Activated CD4-positive, alpha-beta T cell treated with anti-CD3 and anti-CD28 coated beads, Interleukin-2, amount 10 ng/mL, durations not matched to agents 7 days and 5 days (primary cell): ENCODE measurements around the gene SLC9A5. TPM values are rescaled to one million over a fixed set of nuclear protein-coding genes. Genes with fewer than 3 reads are reported as not detected.

Experiments used
- CTCF ChIA-PET: fragments of 350-600 bp; sonication (Branson Sonifier 250); formaldehyde crosslinking; loops from one replicate; lab custom pipeline; 2021; ENCODE audit warnings: antibody characterized with exemption; lab: Charles Lee
- POLR2A ChIA-PET: fragments of 350-600 bp; sonication (Branson Sonifier 250); formaldehyde crosslinking; loops from one replicate; lab custom pipeline; 2021; ENCODE audit warnings: antibody characterized with exemption; lab: Charles Lee
- DNase-seq: peaks from one replicate; pipeline ENCODE4 v3.0.0-alpha.2; 2020
- H3K27ac Mint-ChIP-seq: one replicate; pipeline ENCODE4 v1.8.0; 2021; ENCODE audit warnings: mild to moderate bottlenecking, moderate library complexity, mixed read lengths
- H3K27me3 Mint-ChIP-seq: one replicate; pipeline ENCODE4 v1.8.0; 2021; ENCODE audit warnings: mixed read lengths
- H3K36me3 Mint-ChIP-seq: one replicate; pipeline ENCODE4 v1.8.0; 2021; ENCODE audit warnings: low read depth, mixed read lengths
- H3K4me1 Mint-ChIP-seq: one replicate; pipeline ENCODE4 v1.8.0; 2021; ENCODE audit warnings: mixed read lengths
- H3K4me3 Mint-ChIP-seq: one replicate; pipeline ENCODE4 v1.8.0; 2021; ENCODE audit warnings: mild to moderate bottlenecking, moderate library complexity, mixed read lengths
- H3K9me3 Mint-ChIP-seq: one replicate; pipeline ENCODE4 v1.8.0; 2021; ENCODE audit warnings: mixed read lengths
- total RNA-seq, 2 experiments: library from RNA; stranded (reverse); gene quantifications; one replicate each; pipeline ENCODE4 v1.2.3, GENCODE V29; 2021

SLC9A5 gene
- total RNA-seq, 2 experiments from 2014 or later = 1.5 to 2.0 TPM

DNA sequence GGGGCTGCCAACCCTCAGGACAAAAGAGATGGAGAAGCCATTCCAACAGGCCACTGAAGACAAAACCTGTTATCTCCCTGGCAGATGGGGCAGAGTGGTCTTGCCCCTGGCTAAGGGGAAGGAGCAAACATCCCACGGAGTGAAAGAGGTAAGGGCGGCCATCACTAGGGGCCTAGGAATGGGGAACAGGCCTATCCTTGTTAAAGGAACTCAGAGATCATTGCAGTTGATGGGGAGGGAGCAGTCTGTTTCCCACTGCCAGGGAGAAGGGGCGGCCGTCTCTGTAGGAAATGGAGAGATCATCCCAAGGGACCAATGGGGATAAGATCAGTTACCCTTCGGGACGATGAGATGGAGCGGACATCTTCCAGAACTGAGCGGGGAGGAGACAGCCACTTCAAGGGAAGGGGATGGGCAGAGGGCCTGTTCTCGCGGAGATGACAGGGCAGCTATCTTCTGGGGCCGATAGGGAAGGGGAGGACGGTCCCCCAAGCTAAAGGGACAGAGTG, 22.4 kb upstream of the SLC9A5 start:
- H3K4me1 Mint-ChIP-seq = peaks cover 51% of the 10 kb centered on the region
- H3K9me3 Mint-ChIP-seq = no peaks in the 10 kb centered on the region
- ChIA-PET CTCF (interaction anchor here (0.9 to 3.6 kb wide), 12 partner anchors 8 to 294 kb away, joined by 3 to 24 read pairs (median 6); partner anchors contain the start of genes FHOD1 and MATCAP1), POLR2A (interaction anchor here (1.3 kb wide), 1 partner anchor 18 kb away, joined by 7 read pairs; no protein-coding TSS in a partner anchor)
- no peak for DNase-seq
- H3K27me3 Mint-ChIP-seq = no peaks in the 10 kb centered on the region
- peak overlapping the region; percentile 94 for H3K27ac Mint-ChIP-seq
- H3K36me3 Mint-ChIP-seq = peaks cover 25% of the 10 kb centered on the region
- H3K4me3 Mint-ChIP-seq = peak overlapping the region; percentile 98

- H3K36me3 Mint-ChIP-seq = peaks cover 25% of the 10 kb centered on the region
- peaks cover 51% of the 10 kb centered on the region for H3K4me1 Mint-ChIP-seq
- POLR2A ChIA-PET = interaction anchor here (1.3 kb wide), 1 partner anchor 17 kb away, joined by 7 read pairs; no protein-coding TSS in a partner anchor
- no peaks in the 10 kb centered on the region for H3K9me3 Mint-ChIP-seq
- H3K4me3 Mint-ChIP-seq = peak within 1 kb of the TSS; percentile 98
- DNase-seq = peak; percentile 99
- H3K27me3 Mint-ChIP-seq = no peaks in the 10 kb centered on the region
- peak within 1 kb of the TSS; percentile 94 for H3K27ac Mint-ChIP-seq
- CTCF ChIA-PET = interaction anchor here (0.5 to 3.6 kb wide), 16 partner anchors 8 to 294 kb away, joined by 3 to 24 read pairs (median 4); partner anchors contain the start of genes FHOD1 and MATCAP1
Measured at GRCh38 chr16:67226804-67227566, 21.8 kb upstream of the SLC9A5 start, which contains the start of gene TMEM208. TMEM208 (plus strand) TSS chr16:67227130; CDS start chr16:67227219, 89 bp downstream.

DNA sequence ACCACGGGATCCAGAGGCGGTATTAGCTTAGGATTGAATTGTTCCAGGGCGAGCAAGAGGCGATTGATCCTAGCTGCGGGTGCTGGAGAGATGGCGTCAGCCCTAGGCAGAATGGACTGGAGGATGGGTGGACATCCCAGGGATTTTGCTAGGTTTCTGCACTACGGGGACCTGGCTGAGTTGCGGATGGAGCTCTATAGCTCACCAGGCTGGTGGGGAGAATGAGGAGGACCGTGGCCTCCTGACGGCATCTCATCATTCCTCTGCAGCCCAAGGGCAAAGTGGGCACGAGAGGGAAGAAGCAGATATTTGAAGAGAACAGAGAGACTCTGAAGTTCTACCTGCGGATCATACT, 21.2 kb upstream of the SLC9A5 start:
- Mint-ChIP-seq H3K4me1 (peaks cover 50% of the 10 kb centered on the region), H3K36me3 (peaks cover 25% of the 10 kb centered on the region), H3K9me3 (no peaks in the 10 kb centered on the region), H3K27ac (peak overlapping the region; percentile 94), H3K27me3 (no peaks in the 10 kb centered on the region), H3K4me3 (peak overlapping the region; percentile 98)
- CTCF ChIA-PET = interaction anchor here (0.6 to 3.6 kb wide), 13 partner anchors 11 to 293 kb away, joined by 3 to 24 read pairs (median 6); partner anchors contain the start of gene FHOD1
- DNase-seq = no peak
- POLR2A ChIA-PET = interaction anchor here (0.8 to 1.3 kb wide), 2 partner anchors 17 to 75 kb away, joined by 3 to 7 read pairs; no protein-coding TSS in a partner anchor

DNA sequence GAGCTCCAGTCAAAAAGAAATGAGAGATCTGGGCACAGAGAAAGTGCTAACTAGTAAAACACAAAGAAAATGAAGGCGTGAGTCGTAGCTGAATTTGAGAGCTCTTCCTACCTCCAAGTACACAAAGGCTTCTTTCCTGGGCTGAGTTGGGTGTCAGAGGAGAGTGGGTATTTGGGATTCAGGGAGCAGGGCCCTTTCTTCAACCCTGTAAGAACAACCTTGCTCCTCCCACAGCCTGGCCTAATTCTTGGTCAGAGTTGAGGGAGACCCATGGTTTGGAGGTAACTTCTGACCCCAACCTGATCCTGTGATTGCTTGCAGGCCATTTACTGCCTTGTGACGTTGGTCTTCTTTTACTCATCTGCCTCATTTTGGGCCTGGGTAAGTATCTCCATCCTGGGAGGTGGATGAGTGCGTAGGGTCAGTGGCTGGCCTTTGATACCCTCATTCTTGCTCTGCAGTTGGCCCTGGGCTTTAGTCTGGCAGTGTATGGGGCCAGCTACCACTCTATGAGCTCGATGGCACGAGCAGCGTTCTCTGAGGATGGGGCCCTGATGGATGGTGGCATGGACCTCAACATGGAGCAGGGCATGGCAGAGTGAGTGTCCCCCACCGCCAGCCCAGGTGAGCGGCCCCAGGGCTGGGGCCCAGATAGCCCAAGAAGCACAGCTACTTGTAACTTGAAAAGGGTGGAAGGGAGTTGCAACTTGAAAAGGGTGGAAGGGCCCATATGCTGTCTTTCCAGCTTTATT, 20.6 kb upstream of the SLC9A5 start:
- POLR2A ChIA-PET = interaction anchor here (0.8 kb wide), 1 partner anchor 75 kb away, joined by 3 read pairs; no protein-coding TSS in a partner anchor
- Mint-ChIP-seq H3K4me1 (peaks cover 49% of the 10 kb centered on the region), H3K27ac (peak overlapping the region; percentile 94), H3K4me3 (peak overlapping the region; percentile 98), H3K36me3 (peaks cover 25% of the 10 kb centered on the region), H3K27me3 (no peaks in the 10 kb centered on the region), H3K9me3 (no peaks in the 10 kb centered on the region)
- DNase-seq = no peak
- CTCF ChIA-PET = interaction anchor here (0.6 to 3.6 kb wide), 8 partner anchors 10 to 270 kb away, joined by 3 to 24 read pairs (median 6); partner anchors contain the start of gene FHOD1

DNA sequence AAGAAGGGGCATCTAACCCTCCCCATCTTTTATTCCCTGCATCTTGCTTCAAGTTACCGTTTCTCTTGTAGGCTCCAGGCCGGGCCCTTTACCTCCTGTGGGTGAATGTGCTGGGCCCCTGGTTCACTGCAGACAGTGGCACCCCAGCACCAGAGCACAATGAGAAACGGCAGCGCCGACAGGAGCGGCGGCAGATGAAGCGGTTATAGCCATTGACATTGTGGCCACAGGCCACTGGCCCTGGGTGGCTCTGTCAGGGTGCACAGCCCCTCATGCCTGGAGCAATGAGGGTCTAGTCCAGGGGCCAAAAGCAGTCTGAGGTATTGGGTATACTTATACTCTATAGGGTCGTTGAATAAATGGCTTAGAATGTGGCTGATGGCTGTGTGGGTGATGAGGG, 19.9 kb upstream of the SLC9A5 start:
- Mint-ChIP-seq H3K27ac (peak overlapping the region; percentile 4), H3K4me3 (peak overlapping the region; percentile 51), H3K27me3 (no peaks in the 10 kb centered on the region)

DNA sequence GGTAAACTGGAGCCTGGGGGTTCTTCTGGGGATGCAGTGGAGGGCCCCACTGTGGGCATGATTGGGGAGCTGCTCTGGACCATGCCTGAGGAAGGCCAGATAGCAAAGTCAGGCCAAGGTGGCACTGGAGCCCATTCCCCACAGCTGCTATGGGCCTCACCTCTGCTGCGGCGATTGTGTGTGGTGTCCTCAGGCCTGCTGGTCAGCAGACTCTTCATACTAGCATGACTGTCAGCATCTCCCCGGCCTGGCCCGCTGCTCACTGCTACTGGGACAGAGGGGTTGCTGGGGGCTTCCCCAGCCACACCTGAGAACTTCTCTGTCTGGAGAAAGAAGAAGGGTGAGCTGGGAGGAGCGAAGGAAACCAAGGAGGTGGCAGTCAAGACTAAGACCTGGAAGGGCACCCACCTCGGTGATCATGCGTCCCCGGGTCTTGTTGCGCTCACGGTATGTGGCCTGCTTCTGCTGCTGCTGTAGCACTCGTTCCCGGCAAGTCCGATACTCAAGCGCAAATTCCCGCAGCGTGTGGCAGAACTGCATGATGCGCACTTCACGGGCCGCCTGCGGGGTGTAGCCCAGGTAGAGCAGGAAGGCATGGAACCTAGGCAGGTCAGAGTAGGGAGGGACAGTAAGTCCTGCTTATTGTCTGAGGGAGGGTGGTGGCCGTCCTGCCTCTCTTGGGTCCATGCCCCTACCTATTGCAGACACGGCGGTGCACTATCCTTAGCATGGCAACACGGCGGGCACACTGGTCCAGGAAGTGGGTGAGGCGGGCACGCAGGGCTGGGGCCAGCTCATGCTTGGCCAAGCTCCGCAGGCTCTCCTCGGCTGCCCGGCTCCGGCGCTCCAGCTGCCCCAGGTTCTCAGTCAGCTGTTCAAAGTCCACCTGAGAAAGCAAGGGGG, 18.6 kb upstream of the SLC9A5 start:
- H3K27me3 Mint-ChIP-seq = no peaks in the 10 kb centered on the region
- H3K27ac Mint-ChIP-seq = peak overlapping the region; percentile 9
- H3K4me3 Mint-ChIP-seq = no peak overlapping the region
- ChIA-PET CTCF (interaction anchor here (0.5 to 1.1 kb wide), 4 partner anchors 9 to 493 kb away, joined by 3 to 4 read pairs (median 3); partner anchors contain the start of gene E2F4), POLR2A (no interaction called here)
- H3K9me3 Mint-ChIP-seq = no peaks in the 10 kb centered on the region
- no peak for DNase-seq
- peaks cover 31% of the 10 kb centered on the region for H3K4me1 Mint-ChIP-seq
- H3K36me3 Mint-ChIP-seq = peaks cover 25% of the 10 kb centered on the region

More for the DNA sequence above, 19.9 kb upstream of the SLC9A5 start:
- no peak for DNase-seq
- ChIA-PET CTCF (interaction anchor here (2.0 to 2.9 kb wide), 2 partner anchors 10 to 211 kb away, joined by 4 to 18 read pairs; no protein-coding TSS in a partner anchor), POLR2A (no interaction called here)
- Mint-ChIP-seq H3K4me1 (peaks cover 43% of the 10 kb centered on the region), H3K9me3 (no peaks in the 10 kb centered on the region), H3K36me3 (peaks cover 25% of the 10 kb centered on the region)

GRCh38 chr16:67230809-67231660, 17.7 kb upstream of the SLC9A5 start:
- H3K9me3 Mint-ChIP-seq = no peaks in the 10 kb centered on the region
- peaks cover 26% of the 10 kb centered on the region for H3K36me3 Mint-ChIP-seq
- H3K4me3 Mint-ChIP-seq = no peak overlapping the region
- ChIA-PET CTCF (interaction anchor here (0.5 to 1.1 kb wide), 5 partner anchors 13 to 494 kb away, joined by 3 to 4 read pairs (median 3); partner anchors contain the start of genes E2F4 and NAE1), POLR2A (interaction anchor here (1.5 kb wide), 1 partner anchor 13 kb away, joined by 4 read pairs; no protein-coding TSS in a partner anchor)
- no peak overlapping the region for H3K27ac Mint-ChIP-seq
- H3K27me3 Mint-ChIP-seq = no peaks in the 10 kb centered on the region
- DNase-seq = no peak
- peaks cover 23% of the 10 kb centered on the region for H3K4me1 Mint-ChIP-seq

DNA sequence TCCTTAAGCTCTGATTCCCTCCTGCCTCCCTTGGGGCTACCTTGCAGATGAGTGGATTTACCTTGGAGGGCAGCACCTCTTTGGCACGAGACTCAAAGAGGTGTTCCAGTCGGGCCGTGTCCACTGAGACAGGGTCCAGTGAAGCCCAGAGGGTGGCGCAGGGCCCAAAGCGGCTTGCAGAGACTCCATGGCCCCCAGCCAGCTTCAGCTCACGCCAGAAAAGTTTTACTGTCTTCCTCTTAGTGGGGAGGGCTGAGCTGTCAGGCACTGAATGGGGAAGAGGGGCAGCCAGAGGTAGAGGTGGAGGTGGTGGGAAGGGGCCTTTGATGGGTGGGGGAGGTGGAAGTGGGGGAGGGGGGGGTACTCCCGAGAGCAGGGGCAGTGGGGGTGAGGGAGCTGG, 15.2 kb upstream of the SLC9A5 start:
- peaks cover 11% of the 10 kb centered on the region for H3K4me1 Mint-ChIP-seq
- H3K27ac Mint-ChIP-seq = no peak overlapping the region
- no peak for DNase-seq
- H3K4me3 Mint-ChIP-seq = no peak overlapping the region
- ChIA-PET CTCF (interaction anchor here (0.6 to 2.2 kb wide), 3 partner anchors 8 to 60 kb away, joined by 3 to 8 read pairs (median 4); no protein-coding TSS in a partner anchor), POLR2A (no interaction called here)
- no peaks in the 10 kb centered on the region for H3K9me3 Mint-ChIP-seq
- no peaks in the 10 kb centered on the region for H3K27me3 Mint-ChIP-seq
- H3K36me3 Mint-ChIP-seq = peaks cover 35% of the 10 kb centered on the region

GRCh38 chr16:67234180-67234597, 14.6 kb upstream of the SLC9A5 start:
- no peak for DNase-seq
- no peaks in the 10 kb centered on the region for H3K27me3 Mint-ChIP-seq
- peaks cover 11% of the 10 kb centered on the region for H3K4me1 Mint-ChIP-seq
- H3K9me3 Mint-ChIP-seq = no peaks in the 10 kb centered on the region
- POLR2A ChIA-PET = no interaction called here
- CTCF ChIA-PET = interaction anchor here (0.6 to 2.2 kb wide), 2 partner anchors 10 to 61 kb away, joined by 3 to 8 read pairs; no protein-coding TSS in a partner anchor
- H3K27ac Mint-ChIP-seq = no peak overlapping the region
- no peak overlapping the region for H3K4me3 Mint-ChIP-seq
- H3K36me3 Mint-ChIP-seq = peaks cover 33% of the 10 kb centered on the region

- H3K27me3 Mint-ChIP-seq = no peaks in the 10 kb centered on the region
- H3K36me3 Mint-ChIP-seq = peaks cover 21% of the 10 kb centered on the region
- peak; percentile 62 for DNase-seq
- CTCF ChIA-PET = interaction anchor here (0.8 to 2.2 kb wide), 4 partner anchors 8 to 50 kb away, joined by 3 to 8 read pairs (median 4); no protein-coding TSS in a partner anchor
- H3K4me1 Mint-ChIP-seq = peaks cover 11% of the 10 kb centered on the region
- POLR2A ChIA-PET = no interaction called here
- peak overlapping the region; percentile 55 for H3K4me3 Mint-ChIP-seq
- H3K9me3 Mint-ChIP-seq = no peaks in the 10 kb centered on the region
- peak overlapping the region; percentile 92 for H3K27ac Mint-ChIP-seq
Measured at GRCh38 chr16:67235816-67236562, 12.8 kb upstream of the SLC9A5 start.
